ENCODE data around the gene ERGIC2. TPM values are rescaled to one million over a fixed set of nuclear protein-coding genes. Genes with fewer than 3 reads are reported as not detected.
"Not testable (repeated sequence)": the region's sequence is repeated elsewhere in the genome, so short reads cannot be mapped to it uniquely, and the experiment has no call there.

The ERGIC2 gene
- total RNA-seq, 2 experiments from 2014 or later: 61.1 to 68.2 TPM

DNA sequence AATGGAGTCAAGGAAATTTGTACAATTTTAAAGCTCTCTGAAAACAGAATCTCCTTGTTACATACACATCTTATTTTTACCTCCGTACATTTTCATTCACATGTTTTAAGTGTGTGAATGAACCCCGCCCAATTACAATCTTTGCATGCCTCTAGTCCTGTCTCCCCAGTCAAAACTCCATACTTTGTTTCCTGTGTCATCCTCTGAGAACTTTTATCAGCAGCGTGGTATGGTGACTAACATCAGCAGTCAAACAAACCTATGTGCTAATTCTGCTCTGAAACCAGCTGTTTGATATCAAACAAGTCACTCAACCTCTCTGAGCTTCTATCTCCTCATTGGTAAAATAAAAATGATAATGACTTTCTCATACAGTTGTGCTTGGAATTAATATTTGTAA is 15.8 kb upstream of the ERGIC2 start:
- H3K27ac Mint-ChIP-seq: no peak overlapping the region
- no peaks in the 10 kb centered on the region for H3K4me1 Mint-ChIP-seq
- H3K4me3 Mint-ChIP-seq: no peak overlapping the region
- no peaks in the 10 kb centered on the region for H3K9me3 Mint-ChIP-seq
- POLR2A ChIA-PET: no interaction called here
- H3K36me3 Mint-ChIP-seq: no peaks in the 10 kb centered on the region
- ATAC-seq (ENCODE audit: low read depth): no peak
- DNase-seq: no peak
- H3K27me3 Mint-ChIP-seq: peaks cover 5% of the 10 kb centered on the region

DNA sequence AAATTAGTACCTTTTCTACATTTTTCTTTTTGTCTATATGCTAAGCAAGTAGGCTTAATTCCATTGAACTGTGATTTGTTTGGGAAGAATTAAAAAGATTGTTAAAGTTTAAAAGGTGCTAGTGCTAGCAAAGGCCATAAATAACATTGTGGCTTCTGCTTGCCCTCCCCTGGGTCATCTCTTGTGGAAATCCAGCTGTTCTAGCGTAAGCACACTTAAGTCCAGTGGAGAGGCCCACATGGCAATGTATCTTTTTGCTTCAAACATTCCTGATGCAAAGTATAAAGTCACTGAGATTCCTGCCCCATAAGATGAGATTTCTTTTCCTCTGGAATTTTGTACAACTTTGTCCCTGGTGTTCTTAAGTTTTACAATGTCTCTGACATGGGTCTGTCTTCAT is 14.4 kb upstream of the ERGIC2 start:
- DNase-seq: no peak
- no peak for ATAC-seq (ENCODE audit: low read depth)
- Mint-ChIP-seq H3K36me3 (peaks cover 5% of the 10 kb centered on the region), H3K27ac (no peak overlapping the region), H3K4me3 (no peak overlapping the region), H3K4me1 (peaks cover 9% of the 10 kb centered on the region), H3K9me3 (peaks cover 1% of the 10 kb centered on the region), H3K27me3 (peaks cover 3% of the 10 kb centered on the region)
- POLR2A ChIA-PET: no interaction called here

DNA sequence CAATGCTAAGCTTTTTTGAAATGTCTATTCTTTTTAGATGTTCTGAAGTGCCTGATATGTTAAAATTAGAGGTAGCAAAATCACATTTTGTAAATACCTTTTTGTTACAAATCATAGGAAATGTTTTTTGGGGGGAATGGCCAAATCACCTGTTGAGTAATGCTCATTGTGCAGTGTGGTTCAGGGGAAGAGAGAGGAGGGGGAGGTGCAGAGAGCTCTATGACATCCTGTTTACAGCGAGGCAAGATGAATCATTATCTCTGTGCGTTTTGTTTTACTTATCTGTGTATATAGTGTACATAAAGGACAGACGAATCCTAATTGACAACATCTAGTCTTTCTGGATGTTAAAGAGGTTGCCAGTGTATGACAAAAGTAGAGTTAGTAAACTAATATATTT is 9.4 kb upstream of the ERGIC2 start:
- not testable (repeated sequence) for H3K36me3 Mint-ChIP-seq, DNase-seq, H3K9me3 Mint-ChIP-seq, H3K27me3 Mint-ChIP-seq
- Mint-ChIP-seq H3K4me1 (peaks cover 14% of the 10 kb centered on the region), H3K4me3 (peak overlapping the region; percentile 68), H3K27ac (peak overlapping the region; percentile 92)
- ATAC-seq (ENCODE audit: low read depth): peak; percentile 91
- POLR2A ChIA-PET: interaction anchor here (1.2 kb wide), 1 partner anchor 9 kb away, joined by 4 read pairs; the partner anchor contains the start of gene ERGIC2

GRCh38 chr12:29389295-29389919 is 8.4 kb upstream of the ERGIC2 start:
- POLR2A ChIA-PET: interaction anchor here (0.7 to 1.2 kb wide), 2 partner anchors 8 to 286 kb away, joined by 3 to 4 read pairs; partner anchors contain the start of gene ERGIC2
- peak overlapping the region; percentile 68 for H3K4me3 Mint-ChIP-seq
- peak; percentile 40 for DNase-seq
- H3K4me1 Mint-ChIP-seq: peaks cover 14% of the 10 kb centered on the region
- peaks cover 2% of the 10 kb centered on the region for H3K9me3 Mint-ChIP-seq
- ATAC-seq (ENCODE audit: low read depth): peak; percentile 64
- H3K36me3 Mint-ChIP-seq: peaks cover 5% of the 10 kb centered on the region
- H3K27ac Mint-ChIP-seq: peak overlapping the region; percentile 92
- no peaks in the 10 kb centered on the region for H3K27me3 Mint-ChIP-seq

GRCh38 chr12:29386084-29386680 is 5.2 kb upstream of the ERGIC2 start:
- H3K27ac Mint-ChIP-seq; H3K27me3 Mint-ChIP-seq; H3K9me3 Mint-ChIP-seq; H3K36me3 Mint-ChIP-seq; POLR2A ChIA-PET; ATAC-seq (ENCODE audit: low read depth); H3K4me3 Mint-ChIP-seq; DNase-seq: not testable (repeated sequence)
- H3K4me1 Mint-ChIP-seq: peaks cover 19% of the 10 kb centered on the region

DNA sequence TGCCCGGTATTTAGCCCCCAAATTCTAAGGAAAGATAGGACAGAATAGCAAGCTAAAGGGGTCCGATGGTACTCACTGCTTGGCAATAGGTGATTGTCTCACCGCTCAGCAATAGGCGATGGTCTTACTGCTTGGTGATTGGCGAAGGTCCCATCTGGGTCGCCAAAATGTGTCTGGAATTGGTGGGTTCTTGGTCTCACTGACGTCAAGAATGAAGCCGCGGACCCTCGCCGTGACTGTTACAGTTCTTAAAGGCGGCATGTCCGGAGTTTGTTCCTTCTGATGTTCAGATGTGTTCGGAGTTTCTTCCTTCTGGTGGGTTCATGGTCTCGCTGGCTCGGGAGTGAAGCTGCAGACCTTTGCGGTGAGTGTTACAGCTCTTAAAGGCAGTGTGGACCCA is 4.2 kb upstream of the ERGIC2 start:
- H3K27ac Mint-ChIP-seq; H3K36me3 Mint-ChIP-seq; H3K4me3 Mint-ChIP-seq; ATAC-seq (ENCODE audit: low read depth); DNase-seq; H3K9me3 Mint-ChIP-seq; H3K27me3 Mint-ChIP-seq; POLR2A ChIA-PET: not testable (repeated sequence)
- peaks cover 13% of the 10 kb centered on the region for H3K4me1 Mint-ChIP-seq

- ATAC-seq (ENCODE audit: low read depth) (no peak), DNase-seq (no peak)
- no peaks in the 10 kb centered on the region for H3K36me3 Mint-ChIP-seq
- H3K4me3 Mint-ChIP-seq: peak overlapping the region; percentile 97
- H3K9me3 Mint-ChIP-seq: no peaks in the 10 kb centered on the region
- peak overlapping the region; percentile 61 for H3K27ac Mint-ChIP-seq
- POLR2A ChIA-PET: no interaction called here
- no peaks in the 10 kb centered on the region for H3K27me3 Mint-ChIP-seq
- H3K4me1 Mint-ChIP-seq: peaks cover 22% of the 10 kb centered on the region
Measured at GRCh38 chr12:29382251-29382650, 1.3 kb upstream of the ERGIC2 start.

GRCh38 chr12:29376118-29376517 is 4.9 kb downstream of the ERGIC2 start:
- no peaks in the 10 kb centered on the region for H3K27me3 Mint-ChIP-seq
- POLR2A ChIA-PET: no interaction called here
- peaks cover 13% of the 10 kb centered on the region for H3K36me3 Mint-ChIP-seq
- no peak overlapping the region for H3K27ac Mint-ChIP-seq
- no peak for ATAC-seq (ENCODE audit: low read depth)
- DNase-seq: no peak
- H3K9me3 Mint-ChIP-seq: no peaks in the 10 kb centered on the region
- peaks cover 21% of the 10 kb centered on the region for H3K4me1 Mint-ChIP-seq
- no peak overlapping the region for H3K4me3 Mint-ChIP-seq

- no peak for DNase-seq
- Mint-ChIP-seq H3K27me3 (no peaks in the 10 kb centered on the region), H3K9me3 (no peaks in the 10 kb centered on the region)
Measured at GRCh38 chr12:29374913-29375312, 6.1 kb downstream of the ERGIC2 start.

DNA sequence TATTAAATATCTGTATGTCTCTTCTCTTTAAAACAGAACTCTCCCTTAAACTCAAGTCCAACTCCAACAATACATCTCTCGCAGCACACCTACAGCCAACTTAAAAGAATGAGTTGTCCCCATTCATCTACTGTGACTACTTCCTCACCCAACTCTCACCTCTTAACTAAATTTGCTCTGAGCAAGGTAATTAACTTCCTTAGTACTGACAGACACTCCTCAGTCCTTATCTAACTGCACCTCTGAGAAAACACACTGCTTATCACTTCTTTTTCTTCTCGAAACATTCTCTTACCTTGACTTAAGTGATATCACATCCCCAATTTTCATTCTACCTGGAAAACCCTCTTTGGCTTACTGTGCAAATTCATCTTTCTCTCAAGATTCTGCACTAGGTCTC is 7.0 kb downstream of the ERGIC2 start:
- POLR2A ChIA-PET: no interaction called here
- peaks cover 13% of the 10 kb centered on the region for H3K36me3 Mint-ChIP-seq

More at GRCh38 chr12:29374913-29375312, 6.1 kb downstream of the ERGIC2 start:
- Mint-ChIP-seq H3K4me3 (no peak overlapping the region), H3K4me1 (peaks cover 17% of the 10 kb centered on the region), H3K27ac (no peak overlapping the region), H3K36me3 (peaks cover 13% of the 10 kb centered on the region)
- POLR2A ChIA-PET: no interaction called here
- ATAC-seq (ENCODE audit: low read depth): no peak

GRCh38 chr12:29365091-29365490 is 15.9 kb downstream of the ERGIC2 start:
- ATAC-seq (ENCODE audit: low read depth): no peak
- Mint-ChIP-seq H3K27ac (no peak overlapping the region), H3K36me3 (peaks cover 22% of the 10 kb centered on the region), H3K27me3 (no peaks in the 10 kb centered on the region), H3K4me1 (peaks cover 2% of the 10 kb centered on the region), H3K9me3 (peaks cover 2% of the 10 kb centered on the region), H3K4me3 (no peak overlapping the region)
- POLR2A ChIA-PET: no interaction called here
- DNase-seq: no peak

More for the DNA sequence above, 7.0 kb downstream of the ERGIC2 start:
- no peak overlapping the region for H3K27ac Mint-ChIP-seq
- peaks cover 11% of the 10 kb centered on the region for H3K4me1 Mint-ChIP-seq
- H3K4me3 Mint-ChIP-seq: no peak overlapping the region
- ATAC-seq (ENCODE audit: low read depth) (no peak), DNase-seq (no peak)
- H3K9me3 Mint-ChIP-seq: no peaks in the 10 kb centered on the region
- H3K27me3 Mint-ChIP-seq: no peaks in the 10 kb centered on the region

GRCh38 chr12:29354954-29355353 is 26.0 kb downstream of the ERGIC2 start:
- POLR2A ChIA-PET: no interaction called here
- DNase-seq (no peak), ATAC-seq (ENCODE audit: low read depth) (no peak)
- no peaks in the 10 kb centered on the region for H3K9me3 Mint-ChIP-seq
- H3K27ac Mint-ChIP-seq: no peak overlapping the region
- H3K4me3 Mint-ChIP-seq: no peak overlapping the region
- no peaks in the 10 kb centered on the region for H3K27me3 Mint-ChIP-seq
- peaks cover 4% of the 10 kb centered on the region for H3K36me3 Mint-ChIP-seq
- H3K4me1 Mint-ChIP-seq: no peaks in the 10 kb centered on the region

- no peaks in the 10 kb centered on the region for H3K4me1 Mint-ChIP-seq
- POLR2A ChIA-PET: no interaction called here
- H3K9me3 Mint-ChIP-seq: no peaks in the 10 kb centered on the region
- H3K4me3 Mint-ChIP-seq: no peak overlapping the region
- DNase-seq (no peak), ATAC-seq (ENCODE audit: low read depth) (no peak)
- H3K36me3 Mint-ChIP-seq: peaks cover 6% of the 10 kb centered on the region
- H3K27ac Mint-ChIP-seq: no peak overlapping the region
- H3K27me3 Mint-ChIP-seq: no peaks in the 10 kb centered on the region
Measured at GRCh38 chr12:29350080-29350479, 30.9 kb downstream of the ERGIC2 start.

GRCh38 chr12:29346769-29347421 is 34.1 kb downstream of the ERGIC2 start:
- no peaks in the 10 kb centered on the region for H3K4me1 Mint-ChIP-seq
- peaks cover 7% of the 10 kb centered on the region for H3K36me3 Mint-ChIP-seq
- ATAC-seq (ENCODE audit: low read depth): no peak
- DNase-seq: no peak
- H3K27me3 Mint-ChIP-seq: no peaks in the 10 kb centered on the region
- H3K27ac Mint-ChIP-seq: no peak overlapping the region
- POLR2A ChIA-PET: no interaction called here
- H3K4me3 Mint-ChIP-seq: no peak overlapping the region
- H3K9me3 Mint-ChIP-seq: no peaks in the 10 kb centered on the region
